HL-60/S4 treated with phorbol 12-myristate 13-acetate at 8.2 ng/mL for 4 days and 3 days (cell line): ENCODE data around the gene PRDM11.

ENCODE experiments used
- in situ Hi-C: fragments of 300-500 bp; cut with MboI; formaldehyde crosslinking; loops from 2 replicates; pipeline ENCODE4 v1.15.0; 2022; ENCODE audit warnings: low sequenced_read_pairs

The PRDM11 gene

DNA sequence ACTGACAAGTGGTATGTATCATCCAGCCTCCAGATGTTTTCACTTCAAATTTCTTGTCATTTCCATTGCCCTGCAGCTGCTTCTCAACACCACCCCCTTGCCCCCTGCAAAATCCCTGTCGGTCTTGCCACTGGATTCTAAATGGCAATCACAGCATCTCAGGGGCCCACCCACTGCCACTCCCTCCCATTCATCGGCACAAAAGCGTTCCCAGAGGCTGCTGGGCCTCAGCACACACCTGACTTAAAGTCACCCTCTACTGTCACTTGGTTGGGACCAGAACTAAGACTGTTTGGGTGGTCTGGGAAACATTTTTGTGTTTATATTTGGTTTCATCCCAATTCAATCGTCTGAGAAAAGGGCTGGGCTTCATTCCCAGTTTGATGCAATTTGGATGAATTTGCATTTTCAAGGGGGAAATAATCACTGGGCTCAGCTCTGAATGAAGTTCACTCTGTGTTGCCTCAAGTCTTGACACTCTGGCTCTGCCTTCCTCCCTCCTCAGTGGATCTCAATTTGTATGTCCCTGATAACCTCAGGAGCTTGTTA lies 112.6 kb downstream of the PRDM11 start:
- in situ Hi-C loops, result no loop called here

DNA sequence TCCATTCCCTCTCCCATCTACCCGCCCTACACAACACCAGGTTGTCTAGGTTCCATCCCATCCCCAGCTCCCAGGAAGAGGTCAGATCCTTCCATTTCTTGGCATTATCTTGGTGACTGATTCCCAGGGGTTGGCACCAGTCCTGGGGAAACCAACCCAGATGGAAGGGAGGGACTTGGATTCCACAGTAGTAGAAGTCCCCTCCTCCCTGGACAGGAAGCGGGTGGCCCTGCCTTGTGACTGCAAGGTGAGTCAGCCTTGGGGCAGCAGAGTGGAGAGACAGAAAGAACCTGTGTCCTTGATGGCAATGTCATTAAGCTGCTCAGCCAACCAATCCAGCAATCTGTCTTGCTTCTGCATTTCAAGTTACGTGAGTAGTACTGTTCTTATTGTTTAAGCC lies 113.2 kb downstream of the PRDM11 start:
- in situ Hi-C loops, result no loop called here

DNA sequence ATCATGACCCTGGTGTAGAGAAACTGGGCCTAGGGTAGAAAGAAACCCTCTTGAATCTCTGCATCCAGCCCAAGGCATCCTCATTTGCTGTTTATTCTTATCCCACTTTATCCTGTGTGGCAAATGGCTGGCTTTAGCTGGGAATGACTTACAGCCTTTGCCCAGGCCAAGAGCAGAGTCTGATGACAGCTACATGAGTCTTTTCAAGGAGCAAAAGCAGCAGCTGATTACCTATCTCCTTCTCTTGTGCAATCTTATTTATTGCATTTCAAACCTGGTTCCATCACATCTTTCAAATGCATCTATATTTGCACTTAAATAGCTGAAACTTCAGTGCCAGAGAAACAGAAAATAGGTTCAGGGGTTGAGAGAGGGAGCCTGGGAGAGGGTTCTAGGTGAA lies 113.6 kb downstream of the PRDM11 start:
- in situ Hi-C loops, result no loop called here

DNA sequence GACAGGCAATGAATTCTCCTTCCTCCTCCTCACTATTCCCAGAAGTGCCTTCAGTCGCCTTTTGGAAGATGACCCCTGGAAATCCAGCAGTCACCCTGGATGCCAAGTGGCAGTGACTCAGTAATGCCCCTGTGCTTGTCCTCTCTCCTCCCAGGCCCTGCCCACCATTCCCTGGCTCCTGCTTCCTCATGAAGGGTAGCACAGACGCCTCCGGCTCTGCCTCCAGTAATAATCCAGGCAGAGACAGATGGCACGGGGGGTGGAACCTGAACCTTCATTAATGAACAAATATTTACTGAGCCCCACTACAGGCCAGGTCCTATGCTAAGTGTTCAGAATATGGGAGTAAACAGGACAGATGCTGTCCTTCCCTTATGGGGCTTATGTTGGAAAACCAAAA lies 116.5 kb downstream of the PRDM11 start:
- in situ Hi-C loops, result no loop called here

DNA sequence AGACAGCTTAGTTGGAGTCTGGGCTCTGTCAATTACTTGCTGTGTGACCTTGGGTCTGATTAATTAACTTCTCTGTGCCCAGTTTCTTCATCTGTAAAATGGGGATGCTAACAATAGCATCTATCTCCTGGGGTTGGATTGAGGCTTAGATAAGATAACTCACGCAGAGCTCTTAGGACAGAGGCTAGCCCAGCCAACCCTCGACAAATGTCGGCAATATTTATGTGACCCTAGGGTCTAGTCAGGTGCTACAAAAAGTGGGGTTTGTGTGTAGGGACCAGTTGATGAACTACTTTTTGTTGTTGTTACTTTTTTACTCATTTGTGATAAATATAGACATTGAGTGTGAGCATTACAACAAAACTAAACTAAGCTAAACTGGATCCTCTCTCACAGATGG lies 117.3 kb downstream of the PRDM11 start:
- in situ Hi-C loops, result no loop called here

DNA sequence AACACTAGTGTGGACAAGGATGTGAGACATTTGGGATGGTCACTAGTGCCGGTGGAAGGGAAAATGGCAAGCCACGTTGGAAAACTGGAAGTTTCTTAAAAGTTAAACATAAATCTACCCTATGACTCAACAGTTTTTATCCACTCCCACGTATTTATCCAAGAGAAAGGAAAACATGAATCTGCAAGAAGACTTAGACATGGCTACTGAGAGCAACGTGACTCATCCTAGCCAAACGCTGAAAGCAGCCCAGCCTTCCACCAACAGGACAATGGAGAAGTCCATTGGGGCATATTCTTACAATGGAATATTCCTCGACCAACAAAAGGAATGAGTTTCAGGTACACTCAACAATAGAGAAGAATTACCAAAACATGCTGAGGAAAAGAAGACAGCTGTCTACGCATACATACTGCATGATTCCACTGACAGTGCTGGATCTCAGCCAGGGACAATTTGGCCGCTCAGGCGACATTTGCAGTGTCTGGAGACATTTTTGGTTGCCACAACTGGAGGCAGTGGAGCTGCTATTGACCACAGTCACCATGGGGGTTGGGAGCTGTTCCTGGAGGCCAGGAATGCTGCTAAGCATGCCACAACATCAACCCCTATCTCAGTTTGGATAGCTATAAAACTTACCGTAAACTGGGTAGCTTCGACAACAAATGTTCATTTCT lies 118.5 kb downstream of the PRDM11 start:
- in situ Hi-C loops, result no loop called here

DNA sequence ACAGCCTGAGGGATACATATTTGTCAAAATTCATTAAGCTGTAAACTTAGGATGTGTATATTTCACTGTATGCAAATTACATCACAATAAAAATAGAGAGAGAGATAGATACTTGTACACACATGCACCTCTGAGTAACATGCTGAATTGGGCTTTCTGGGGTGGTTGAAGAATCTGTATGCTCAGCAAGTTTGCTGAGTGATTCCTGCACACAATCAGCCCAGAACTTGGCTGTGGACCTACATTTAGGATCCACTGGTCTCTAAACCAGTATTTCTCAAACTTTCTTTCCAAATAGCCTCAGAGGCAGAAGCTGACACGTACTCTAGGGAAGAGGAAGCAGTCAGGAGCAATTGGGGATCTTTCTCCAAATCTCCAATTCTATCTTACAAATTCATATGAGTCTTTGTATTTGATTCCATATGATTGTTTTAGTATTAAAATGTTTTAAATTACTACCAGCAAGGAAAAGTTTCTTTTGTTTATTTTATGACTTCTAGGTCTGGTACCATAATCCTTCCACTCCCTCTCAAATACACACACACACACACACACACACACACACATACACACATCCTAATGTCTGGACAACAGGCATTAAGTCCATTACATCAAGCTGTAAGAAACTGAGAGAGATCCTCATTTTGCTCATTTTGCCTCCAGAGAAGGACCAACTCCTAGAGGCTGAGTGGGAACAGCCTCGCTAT lies 119.7 kb downstream of the PRDM11 start:
- in situ Hi-C loops, result no loop called here

DNA sequence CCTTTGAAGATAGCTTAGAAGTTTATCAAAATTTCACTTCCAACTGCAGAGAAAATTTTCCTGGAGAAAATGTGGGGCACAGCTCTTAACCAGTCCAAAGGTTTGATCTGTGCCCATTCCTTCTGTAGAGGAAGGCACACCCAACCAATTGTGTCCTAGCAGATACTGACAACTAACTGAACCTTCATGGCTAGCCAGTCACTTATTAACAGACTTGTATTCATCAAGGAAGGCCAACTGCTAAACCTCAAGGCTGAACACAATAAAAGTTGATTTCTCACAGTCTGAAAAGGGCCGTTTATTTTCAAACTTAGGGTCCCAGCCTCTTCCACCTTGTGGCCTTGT lies 120.2 kb downstream of the PRDM11 start:
- in situ Hi-C loops, result no loop called here

DNA sequence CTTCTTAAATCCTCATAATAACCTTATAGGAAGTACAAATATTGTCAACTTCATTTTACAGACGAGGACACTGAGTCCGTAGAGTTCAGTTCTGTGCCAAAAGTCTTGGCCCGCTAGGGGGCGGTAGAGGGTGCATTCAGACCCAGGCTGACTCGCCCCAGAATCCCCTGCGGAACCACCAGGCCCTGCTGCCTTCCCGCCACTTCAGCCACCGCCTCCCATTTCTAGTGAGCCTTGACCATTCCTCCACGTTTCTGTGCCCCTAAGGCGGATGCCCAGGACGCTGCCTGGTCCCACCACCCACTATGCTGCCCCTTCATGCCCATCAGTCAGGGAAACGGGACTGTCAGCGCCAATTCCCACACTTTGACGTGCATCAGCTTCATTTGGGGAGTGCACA lies 120.6 kb downstream of the PRDM11 start:
- in situ Hi-C loops, result no loop called here

DNA sequence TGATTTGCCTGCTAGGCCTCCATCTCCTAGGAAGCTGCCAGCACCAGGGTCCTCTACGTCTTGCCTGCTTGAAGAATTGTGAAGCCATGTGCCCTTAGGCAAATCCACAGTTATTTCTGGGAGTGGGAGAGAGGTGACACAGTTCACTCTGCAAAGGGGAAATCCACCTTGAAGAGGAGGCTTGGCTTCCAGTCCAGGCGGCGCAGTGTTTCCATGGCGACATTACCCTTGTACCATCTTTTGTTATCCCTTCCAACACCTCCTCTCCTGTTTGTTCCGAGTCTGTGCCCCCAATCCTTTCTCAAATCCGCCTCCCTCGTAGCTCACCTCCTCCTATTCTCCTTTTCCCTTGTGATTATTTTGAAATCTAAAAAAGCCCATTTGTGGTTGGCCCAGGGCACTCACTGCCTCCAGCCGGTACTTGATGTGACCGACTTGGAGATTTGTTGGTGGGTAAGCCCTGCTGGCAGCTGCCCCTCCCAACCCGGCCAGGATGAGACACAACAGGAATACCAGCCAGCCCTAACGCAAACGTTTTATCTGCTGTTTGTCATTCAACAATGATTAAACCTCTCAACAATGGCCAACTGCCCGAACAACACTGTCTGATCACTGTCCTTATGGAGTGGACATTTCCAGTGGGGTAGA lies 121.3 kb downstream of the PRDM11 start:
- in situ Hi-C loops, result no loop called here

DNA sequence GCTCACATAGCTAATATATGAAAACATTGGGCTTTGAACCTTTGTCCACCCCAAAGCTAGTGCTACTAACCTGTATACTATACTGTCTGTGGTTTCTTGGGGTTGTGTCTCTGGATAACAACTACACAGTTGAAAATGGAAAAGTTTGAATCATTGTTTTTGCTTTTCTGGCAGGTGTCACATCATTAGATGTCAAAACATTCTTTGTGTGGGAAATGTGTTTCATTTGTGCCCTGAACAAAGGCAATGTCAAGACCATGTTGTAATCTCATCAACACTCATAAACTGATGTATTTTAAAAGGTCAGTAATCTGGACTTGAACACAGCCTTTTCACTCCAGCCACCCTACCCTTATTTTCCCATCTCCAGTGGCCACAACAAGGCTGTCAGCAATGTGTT lies 123.2 kb downstream of the PRDM11 start:
- in situ Hi-C loops, result no loop called here

DNA sequence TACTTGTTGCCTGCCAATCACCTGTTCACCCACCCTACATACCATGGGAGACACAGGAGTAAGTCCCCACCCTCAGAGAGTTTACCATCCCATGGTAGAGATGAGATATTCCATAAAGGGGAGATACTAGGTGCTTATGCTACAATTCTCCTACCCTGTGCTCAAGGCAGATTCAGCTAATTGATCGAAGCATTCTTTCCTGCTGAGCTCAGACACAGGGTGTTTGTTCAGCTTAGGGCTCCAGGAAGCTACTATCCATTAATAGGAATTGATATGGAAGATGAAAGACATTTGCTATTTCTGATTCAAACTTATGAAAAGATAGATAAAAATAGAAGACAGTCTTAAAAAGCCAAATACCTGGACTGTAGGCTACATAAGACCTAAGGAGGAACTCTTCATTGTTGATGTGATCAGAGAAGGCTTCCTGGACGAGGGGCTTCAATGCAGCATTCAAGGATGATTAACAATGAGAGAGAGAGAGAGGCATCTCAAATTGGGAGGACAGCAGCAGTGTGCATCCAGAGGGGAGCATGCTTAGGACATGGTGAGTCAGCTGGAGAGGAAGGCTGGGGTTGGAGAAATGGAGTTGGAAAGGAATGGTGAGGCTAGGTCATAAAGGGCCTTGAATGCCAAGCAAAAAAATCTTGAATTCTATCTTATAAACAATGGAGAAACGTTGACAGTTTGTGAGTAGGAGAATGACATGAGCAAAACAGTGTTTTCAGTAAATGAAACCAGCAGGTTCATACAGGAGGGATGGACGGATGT lies 124.7 kb downstream of the PRDM11 start:
- in situ Hi-C loops, result no loop called here

DNA sequence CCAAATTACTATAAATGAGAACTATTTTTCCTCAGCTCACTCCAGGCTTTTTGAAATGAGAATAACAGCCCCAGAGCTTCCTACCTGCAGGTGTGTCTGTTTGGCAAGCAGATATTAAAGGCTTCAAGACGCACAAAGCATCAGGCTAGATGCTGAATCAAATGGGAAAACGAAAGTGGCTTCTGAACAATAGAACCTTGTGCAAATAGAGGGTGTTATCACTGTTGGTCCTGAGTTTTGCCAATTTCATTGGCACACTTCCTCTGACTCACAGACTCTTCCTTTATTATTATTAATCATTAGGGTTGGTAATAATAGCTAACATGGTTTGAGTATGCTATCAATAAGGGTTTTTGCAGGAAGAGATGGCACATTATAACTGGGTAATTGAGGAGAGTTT lies 126.3 kb downstream of the PRDM11 start:
- in situ Hi-C loops, result no loop called here

DNA sequence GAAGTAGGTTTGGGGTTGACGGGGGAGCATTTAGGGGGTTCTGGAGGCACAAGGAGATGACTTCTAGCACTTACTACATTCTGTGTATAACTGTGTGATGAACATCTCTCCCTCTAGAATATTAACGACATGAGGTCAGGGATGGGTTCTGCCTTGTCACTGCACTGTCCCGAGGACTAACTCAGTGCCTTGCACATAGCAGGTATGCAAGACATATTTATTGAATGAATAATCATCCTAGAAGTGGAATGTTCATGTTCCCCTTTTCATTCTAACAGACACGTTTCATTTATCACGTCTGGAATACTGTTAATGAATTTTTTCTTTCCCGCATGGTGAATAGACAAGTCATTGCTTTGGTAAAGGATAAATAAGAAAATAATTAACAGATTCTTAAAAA lies 127.1 kb downstream of the PRDM11 start:
- in situ Hi-C loops, result no loop called here

DNA sequence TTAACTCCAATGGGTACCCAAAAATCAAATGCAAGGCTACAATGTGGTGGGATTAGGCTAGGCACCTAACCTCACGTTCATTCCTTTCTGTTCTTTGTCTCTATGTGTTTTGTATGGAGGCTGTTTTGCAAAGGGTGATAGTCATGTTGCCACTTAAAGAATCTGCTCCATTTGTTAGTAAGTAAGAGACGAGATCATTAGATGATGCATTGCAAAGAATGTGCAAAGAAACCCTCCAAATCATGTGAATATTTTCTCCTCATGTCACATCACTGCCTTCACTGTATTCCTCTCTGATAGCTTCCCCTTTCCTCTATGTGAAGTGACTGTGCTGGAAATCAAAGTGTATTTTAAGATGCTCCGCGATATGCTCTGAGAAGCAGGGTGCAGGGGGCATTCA lies 127.8 kb downstream of the PRDM11 start:
- in situ Hi-C loops, result no loop called here

DNA sequence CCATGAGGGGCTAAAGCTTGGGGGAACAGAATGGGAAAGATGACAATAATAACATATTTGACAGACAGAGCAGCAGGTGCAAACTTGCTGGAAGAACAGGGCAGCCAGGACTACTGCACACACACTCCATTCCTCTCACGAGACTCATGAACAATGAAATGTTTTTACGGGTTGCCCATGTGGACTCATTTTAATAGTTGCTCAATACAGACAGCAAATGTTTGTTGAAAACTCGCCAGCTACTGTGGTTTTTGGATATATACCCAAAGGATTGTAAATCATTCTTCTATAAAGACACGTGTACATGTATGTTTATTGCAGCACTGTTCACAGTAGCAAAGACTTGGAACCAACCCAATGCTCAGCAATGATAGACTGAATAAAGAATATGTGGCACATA lies 129.4 kb downstream of the PRDM11 start:
- in situ Hi-C loops, result loop anchor here (25.0 kb wide), 2 partner anchors 164 to 339 kb away; no protein-coding TSS in a partner anchor

DNA sequence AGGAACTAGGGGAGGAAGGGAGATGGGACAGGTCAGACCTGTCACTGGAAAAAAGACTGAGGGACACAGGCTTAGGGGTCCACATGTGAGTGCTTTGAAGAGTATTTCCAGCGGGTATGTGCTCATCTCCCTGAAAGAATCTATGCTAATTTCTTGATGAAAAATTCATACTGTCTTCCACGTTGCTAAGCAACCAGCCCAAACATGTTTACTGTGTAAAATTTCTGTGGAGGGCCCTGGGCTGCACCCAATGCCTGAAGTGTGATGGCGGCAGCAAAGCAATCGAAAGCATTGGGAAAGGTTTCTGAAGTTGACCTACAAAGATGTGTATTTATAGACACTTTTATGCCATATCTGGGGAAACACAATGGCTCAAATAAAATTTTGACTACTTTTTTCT lies 132.3 kb downstream of the PRDM11 start:
- in situ Hi-C loops, result loop anchor here (25.0 kb wide), 2 partner anchors 166 to 341 kb away; no protein-coding TSS in a partner anchor

DNA sequence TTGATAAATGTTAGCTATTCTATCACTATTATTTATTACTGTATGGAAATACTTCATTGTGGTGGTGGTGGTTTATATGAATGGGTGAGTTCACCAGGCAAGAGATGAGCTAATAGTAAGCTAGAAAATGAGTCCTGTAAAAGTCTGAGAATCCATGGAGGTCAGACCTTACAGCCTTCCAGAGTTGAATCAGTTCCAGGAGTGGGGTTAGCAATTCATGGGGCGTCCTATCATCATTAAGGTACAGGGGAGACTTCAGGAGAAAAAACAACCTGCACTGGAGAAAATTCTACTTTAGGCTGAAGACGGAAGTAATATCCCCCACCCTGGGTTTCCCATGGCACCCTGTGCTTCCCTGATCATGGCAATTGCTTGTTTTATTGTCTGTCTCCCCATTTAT lies 133.2 kb downstream of the PRDM11 start:
- in situ Hi-C loops, result loop anchor here (25.0 kb wide), 2 partner anchors 167 to 342 kb away; no protein-coding TSS in a partner anchor

DNA sequence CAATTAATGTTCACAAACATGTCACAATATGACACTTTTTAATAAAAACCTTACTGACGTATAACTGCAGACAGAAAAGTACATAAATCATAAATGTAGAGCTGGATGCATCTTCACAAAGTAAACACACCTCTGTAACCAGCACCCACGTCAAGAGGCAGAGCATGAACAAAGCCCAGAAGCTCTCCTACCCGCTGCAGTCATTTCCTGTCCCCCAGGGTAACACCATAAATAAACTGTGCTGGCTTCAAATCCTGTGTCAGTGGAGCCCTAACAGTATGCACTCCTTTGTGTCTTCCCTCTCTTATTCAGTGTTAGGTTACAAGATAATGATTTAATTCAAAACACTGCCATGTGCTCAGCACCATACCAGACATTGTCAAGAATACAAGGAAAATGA lies 134.0 kb downstream of the PRDM11 start:
- in situ Hi-C loops, result loop anchor here (25.0 kb wide), 2 partner anchors 168 to 343 kb away; no protein-coding TSS in a partner anchor

DNA sequence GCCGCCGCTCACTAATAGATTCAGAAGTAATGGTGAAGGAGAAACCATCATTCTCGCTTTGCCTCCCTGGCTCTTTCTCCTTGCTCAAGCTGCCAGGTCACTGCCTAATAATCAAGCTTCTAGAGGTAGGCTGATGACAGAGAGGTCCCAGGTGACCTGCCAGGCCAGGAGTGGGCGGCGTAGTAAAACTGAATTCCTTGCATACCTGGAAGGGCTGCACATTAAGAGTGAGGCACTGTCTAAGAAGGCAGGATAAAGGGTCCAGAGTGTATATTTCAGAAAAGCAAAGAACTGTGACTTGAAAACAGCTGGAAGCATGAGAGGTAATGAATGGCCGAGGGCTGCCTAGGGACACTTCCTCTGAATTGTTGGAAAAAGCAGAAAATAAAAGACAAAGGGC lies 135.6 kb downstream of the PRDM11 start:
- in situ Hi-C loops, result loop anchor here (25.0 kb wide), 2 partner anchors 170 to 345 kb away; no protein-coding TSS in a partner anchor
